HepG2 (cell line): ENCODE data around the gene MLYCD. TPM values are rescaled to one million over a fixed set of nuclear protein-coding genes. Genes with fewer than 3 reads are reported as not detected.
A peak's percentile ranks its signal among the peaks of the same experiment; 100 is the strongest.

Experiments
- FOXA1 ChIP-seq, 2 experiments: fragments of 450-650 bp in 1 of 2; sonication (generic) in 1 of 2; formaldehyde crosslinking in 1 of 2; IDR thresholded peaks; 2 replicates each; pipeline versions ENCODE4 v1.4.0 to v1.6.1; 2016 to 2020; ENCODE audit warnings: missing genetic modification reagents in 1 of 2
- ISL2 ChIP-seq: sonication (generic); formaldehyde crosslinking; IDR thresholded peaks from 2 replicates; pipeline ENCODE4 v1.5.0; 2020; ENCODE audit warnings: missing genetic modification reagents
- MIXL1 ChIP-seq: IDR thresholded peaks from 2 replicates; pipeline ENCODE4 v1.6.1; 2016
- MYC ChIP-seq: sonication (generic); formaldehyde crosslinking; IDR thresholded peaks from 2 replicates; pipeline ENCODE4 v1.9.0; 2021; ENCODE audit warnings: missing genetic modification reagents, borderline replicate concordance
- NR2F2 ChIP-seq: IDR thresholded peaks from 2 replicates; pipeline ENCODE4 v1.6.1; 2012; ENCODE audit warnings: low read depth, inconsistent platforms, borderline replicate concordance
- PLSCR1 ChIP-seq: sonication (generic); formaldehyde crosslinking; IDR thresholded peaks from 2 replicates; pipeline ENCODE4 v1.5.0; 2020; ENCODE audit warnings: missing genetic modification reagents, mild to moderate bottlenecking, borderline replicate concordance
- PRDM15 ChIP-seq: sonication (generic); formaldehyde crosslinking; IDR thresholded peaks from 2 replicates; pipeline ENCODE4 v1.4.0; 2020; ENCODE audit warnings: missing genetic modification reagents
- SMYD3 ChIP-seq: sonication (generic); formaldehyde crosslinking; IDR thresholded peaks from 2 replicates; pipeline ENCODE4 v1.8.1; 2023; ENCODE audit warnings: mild to moderate bottlenecking, missing genetic modification reagents
- STAT6 ChIP-seq: sonication (generic); formaldehyde crosslinking; IDR thresholded peaks from 2 replicates; pipeline ENCODE4 v1.4.0; 2020; ENCODE audit warnings: missing genetic modification reagents, mild to moderate bottlenecking, borderline replicate concordance
- TEF ChIP-seq: sonication (generic); formaldehyde crosslinking; IDR thresholded peaks from 2 replicates; pipeline ENCODE4 v1.5.0; 2020; ENCODE audit warnings: missing genetic modification reagents
- ZBTB42 ChIP-seq: sonication (generic); formaldehyde crosslinking; IDR thresholded peaks from 2 replicates; pipeline ENCODE4 v1.5.0; 2020; ENCODE audit warnings: mild to moderate bottlenecking, missing genetic modification reagents
- ZNF18 ChIP-seq: sonication (generic); formaldehyde crosslinking; IDR thresholded peaks from 2 replicates; pipeline ENCODE4 v1.8.0; 2022; ENCODE audit warnings: mild to moderate bottlenecking, missing genetic modification reagents; ENCODE audit not compliant: insufficient replicate concordance
- ZNF367 ChIP-seq: sonication (generic); formaldehyde crosslinking; IDR thresholded peaks from 2 replicates; pipeline ENCODE4 v1.4.0; 2020; ENCODE audit warnings: missing genetic modification reagents, borderline replicate concordance
- ZNF543 ChIP-seq: sonication (generic); formaldehyde crosslinking; IDR thresholded peaks from 2 replicates; pipeline ENCODE4 v1.4.0; 2020; ENCODE audit warnings: mild to moderate bottlenecking, missing genetic modification reagents
- ZNF691 ChIP-seq: sonication (generic); formaldehyde crosslinking; IDR thresholded peaks from 2 replicates; pipeline ENCODE4 v1.4.0; 2020; ENCODE audit warnings: missing genetic modification reagents, low read depth, mild to moderate bottlenecking, borderline replicate concordance
- ZNF720 ChIP-seq: sonication (generic); formaldehyde crosslinking; IDR thresholded peaks from 2 replicates; pipeline ENCODE4 v1.4.0; 2020; ENCODE audit warnings: missing genetic modification reagents
- ZSCAN21 ChIP-seq: sonication (generic); formaldehyde crosslinking; IDR thresholded peaks from 2 replicates; pipeline ENCODE4 v1.8.0; 2022; ENCODE audit warnings: mild to moderate bottlenecking, missing genetic modification reagents, moderate library complexity, borderline replicate concordance
- ZSCAN31 ChIP-seq: sonication (generic); formaldehyde crosslinking; IDR thresholded peaks from 2 replicates; pipeline ENCODE4 v1.5.0; 2020; ENCODE audit warnings: low read depth, mild to moderate bottlenecking, missing genetic modification reagents
- polyA plus RNA-seq, 8 experiments: library from polyadenylated mRNA; depleted of rRNA in 3 of 8; stranded (reverse) in 7 of 8; unstranded in 1 of 8; fragments of >200 nt; fragmentation: Illumina TruSeq in 4 of 8; extraction: Trizol in 4 of 8; gene quantifications; 2 replicates each; pipeline versions ENCODE4 v1.2.1 to v1.2.3, GENCODE V29; 2011 to 2016; ENCODE audit warnings: low read depth in 4 of 8, missing spikeins in 1 of 8, mixed read lengths in 1 of 8; ENCODE audit not compliant: insufficient read depth in 1 of 8
- total RNA-seq, 5 experiments: library from RNA; depleted of rRNA; stranded (reverse); fragments of >200 nt; fragmentation: Illumina TruSeq; extraction: Trizol; gene quantifications; 2 replicates each; pipeline ENCODE4 v1.2.3, GENCODE V29; 2016; ENCODE audit warnings: low read depth in 1 of 5

Gene MLYCD
- total and polyA plus RNA-seq, 2 of the 13 experiments (the other 11 are each of a cell fraction or from before 2014, with no cell fraction given): 1.8 to 4.0 TPM

- TF ChIP-seq ZNF367 (no peak), ZBTB42 (CRISPR knock-in tag) (no peak; the same call in 1 of the 2 replicates), ZSCAN31 (CRISPR knock-in tag) (peak; percentile 97), MIXL1 (CRISPR knock-in tag) (peak; percentile 98), ISL2 (peak; percentile 97), SMYD3 (CRISPR knock-in tag) (peak; percentile 99), ZNF18 (CRISPR knock-in tag) (no peak), FOXA1 (IDR thresholded peaks at IDR 0.05) (peak; percentile 84), FOXA1 (CRISPR knock-in tag; IDR thresholded peaks at IDR 0.05) (peak; percentile 98), ZNF543 (peak; percentile 75; the same call in 1 of the 2 replicates), MYC (CRISPR knock-in tag) (peak; percentile 85), TEF (CRISPR knock-in tag) (peak; percentile 56; the same call in 1 of the 2 replicates), PRDM15 (CRISPR knock-in tag) (peak; percentile 92), ZNF720 (peak; percentile 87; the same call in 1 of the 2 replicates), NR2F2 (peak; percentile 97), STAT6 (CRISPR knock-in tag) (peak; percentile 95), ZSCAN21 (peak; percentile 97), ZNF691 (CRISPR knock-in tag) (peak; percentile 79), PLSCR1 (CRISPR knock-in tag) (no peak; the same call in 1 of the 2 replicates)
These were observed 44.0 kb downstream of the MLYCD start (continued) for GRCh38 chr16:83942815-83943515.
